Activated naive CD8-positive, alpha-beta T cell treated with anti-CD3 and anti-CD28 coated beads, Interleukin-2, amount 10 ng/mL, durations not matched to agents 7 days and 5 days (primary cell): ENCODE measurements around the gene NDUFAF8. TPM values are rescaled to one million over a fixed set of nuclear protein-coding genes. Genes with fewer than 3 reads are reported as not detected.

ENCODE experiments used
- ATAC-seq: fragments of 150-1000 bp; cut with Tn5 transposase; one replicate; pipeline ENCODE4 v1.10.0; 2021; ENCODE audit warnings: low read depth, moderate library complexity
- POLR2A ChIA-PET: fragments of 350-600 bp; sonication (Branson Sonifier 250); formaldehyde crosslinking; loops from one replicate; lab custom pipeline; 2021; ENCODE audit warnings: antibody characterized with exemption; lab: Charles Lee
- DNase-seq: peaks from one replicate; pipeline ENCODE4 v3.0.0; 2021
- H3K27ac Mint-ChIP-seq: one replicate; pipeline ENCODE4 v1.8.0; 2022; ENCODE audit warnings: mild to moderate bottlenecking, mixed read lengths
- H3K27me3 Mint-ChIP-seq: one replicate; pipeline ENCODE4 v1.8.0; 2022; ENCODE audit warnings: mild to moderate bottlenecking, moderate library complexity, mixed read lengths
- H3K36me3 Mint-ChIP-seq: one replicate; pipeline ENCODE4 v1.8.0; 2021; ENCODE audit warnings: mild to moderate bottlenecking, mixed read lengths
- H3K4me1 Mint-ChIP-seq: one replicate; pipeline ENCODE4 v1.8.0; 2021; ENCODE audit warnings: mixed read lengths
- H3K4me3 Mint-ChIP-seq: one replicate; pipeline ENCODE4 v1.8.0; 2022; ENCODE audit warnings: mild to moderate bottlenecking, moderate library complexity, mixed read lengths
- H3K9me3 Mint-ChIP-seq: one replicate; pipeline ENCODE4 v1.8.0; 2021; ENCODE audit warnings: mixed read lengths
- total RNA-seq, 2 experiments: library from RNA; stranded (reverse); gene quantifications; one replicate each; pipeline ENCODE4 v1.2.3, GENCODE V29; 2021

NDUFAF8 gene
- total RNA-seq, 2 experiments from 2014 or later, result 33.0 to 44.6 TPM

GRCh38 chr17:81274471-81274855 lies 35.3 kb downstream of the NDUFAF8 start:
- POLR2A ChIA-PET, result no interaction called here
- DNase-seq, result no peak
- H3K36me3 Mint-ChIP-seq, result peaks cover 12% of the 10 kb centered on the region
- H3K9me3 Mint-ChIP-seq, result no peaks in the 10 kb centered on the region
- no peak overlapping the region for H3K4me3 Mint-ChIP-seq
- H3K27me3 Mint-ChIP-seq, result no peaks in the 10 kb centered on the region
- no peak for ATAC-seq
- H3K27ac Mint-ChIP-seq, result no peak overlapping the region
- peaks cover 5% of the 10 kb centered on the region for H3K4me1 Mint-ChIP-seq

GRCh38 chr17:81276781-81277180 lies 37.7 kb downstream of the NDUFAF8 start:
- POLR2A ChIA-PET, result no interaction called here
- H3K27ac Mint-ChIP-seq, result no peak overlapping the region

GRCh38 chr17:81277421-81277820 lies 38.3 kb downstream of the NDUFAF8 start:
- POLR2A ChIA-PET, result no interaction called here
- Mint-ChIP-seq H3K4me1 (peaks cover 5% of the 10 kb centered on the region), H3K27me3 (no peaks in the 10 kb centered on the region), H3K9me3 (no peaks in the 10 kb centered on the region), H3K36me3 (peaks cover 15% of the 10 kb centered on the region), H3K27ac (no peak overlapping the region), H3K4me3 (no peak overlapping the region)
- ATAC-seq (no peak), DNase-seq (no peak)

More at GRCh38 chr17:81276781-81277180, 37.7 kb downstream of the NDUFAF8 start:
- no peak for ATAC-seq
- no peaks in the 10 kb centered on the region for H3K27me3 Mint-ChIP-seq
- H3K4me1 Mint-ChIP-seq, result peaks cover 5% of the 10 kb centered on the region
- no peaks in the 10 kb centered on the region for H3K9me3 Mint-ChIP-seq
- DNase-seq, result no peak
- no peak overlapping the region for H3K4me3 Mint-ChIP-seq
- peaks cover 15% of the 10 kb centered on the region for H3K36me3 Mint-ChIP-seq

GRCh38 chr17:81277946-81278693 lies 39.0 kb downstream of the NDUFAF8 start:
- POLR2A ChIA-PET, result no interaction called here
- H3K27me3 Mint-ChIP-seq, result no peaks in the 10 kb centered on the region
- DNase-seq (no peak), ATAC-seq (no peak)
- no peaks in the 10 kb centered on the region for H3K4me1 Mint-ChIP-seq
- no peaks in the 10 kb centered on the region for H3K9me3 Mint-ChIP-seq
- no peak overlapping the region for H3K27ac Mint-ChIP-seq
- H3K36me3 Mint-ChIP-seq, result peaks cover 11% of the 10 kb centered on the region
- no peak overlapping the region for H3K4me3 Mint-ChIP-seq

GRCh38 chr17:81278831-81279230 lies 39.7 kb downstream of the NDUFAF8 start:
- Mint-ChIP-seq H3K4me1 (no peaks in the 10 kb centered on the region), H3K27ac (no peak overlapping the region), H3K36me3 (peaks cover 9% of the 10 kb centered on the region), H3K4me3 (no peak overlapping the region), H3K27me3 (no peaks in the 10 kb centered on the region), H3K9me3 (no peaks in the 10 kb centered on the region)
- no peak for ATAC-seq
- no peak for DNase-seq
- POLR2A ChIA-PET, result no interaction called here

- H3K27ac Mint-ChIP-seq, result no peak overlapping the region
- no peaks in the 10 kb centered on the region for H3K9me3 Mint-ChIP-seq
- DNase-seq (no peak), ATAC-seq (no peak)
- POLR2A ChIA-PET, result no interaction called here
- no peak overlapping the region for H3K4me3 Mint-ChIP-seq
- H3K27me3 Mint-ChIP-seq, result no peaks in the 10 kb centered on the region
- H3K36me3 Mint-ChIP-seq, result peaks cover 10% of the 10 kb centered on the region
- H3K4me1 Mint-ChIP-seq, result peaks cover 3% of the 10 kb centered on the region
Observed at GRCh38 chr17:81279278-81280275, 40.5 kb downstream of the NDUFAF8 start.

GRCh38 chr17:81280571-81280970 lies 41.5 kb downstream of the NDUFAF8 start:
- DNase-seq, result no peak
- H3K27ac Mint-ChIP-seq, result no peak overlapping the region
- H3K4me1 Mint-ChIP-seq, result peaks cover 9% of the 10 kb centered on the region
- no peaks in the 10 kb centered on the region for H3K27me3 Mint-ChIP-seq
- peaks cover 10% of the 10 kb centered on the region for H3K36me3 Mint-ChIP-seq
- H3K9me3 Mint-ChIP-seq, result no peaks in the 10 kb centered on the region
- POLR2A ChIA-PET, result no interaction called here
- H3K4me3 Mint-ChIP-seq, result no peak overlapping the region
- ATAC-seq, result no peak

GRCh38 chr17:81282141-81282540 lies 43.0 kb downstream of the NDUFAF8 start:
- no peaks in the 10 kb centered on the region for H3K9me3 Mint-ChIP-seq
- H3K36me3 Mint-ChIP-seq, result peaks cover 7% of the 10 kb centered on the region

GRCh38 chr17:81282876-81283275 lies 43.8 kb downstream of the NDUFAF8 start:
- Mint-ChIP-seq H3K4me3 (no peak overlapping the region), H3K27me3 (no peaks in the 10 kb centered on the region), H3K27ac (no peak overlapping the region), H3K36me3 (peaks cover 7% of the 10 kb centered on the region), H3K9me3 (no peaks in the 10 kb centered on the region), H3K4me1 (peaks cover 22% of the 10 kb centered on the region)
- ATAC-seq (no peak), DNase-seq (no peak)
- POLR2A ChIA-PET, result no interaction called here

More at GRCh38 chr17:81282141-81282540, 43.0 kb downstream of the NDUFAF8 start:
- POLR2A ChIA-PET, result no interaction called here
- Mint-ChIP-seq H3K27ac (no peak overlapping the region), H3K4me3 (no peak overlapping the region), H3K4me1 (peaks cover 18% of the 10 kb centered on the region), H3K27me3 (no peaks in the 10 kb centered on the region)
- DNase-seq (no peak), ATAC-seq (no peak)

GRCh38 chr17:81285179-81285878 lies 46.2 kb downstream of the NDUFAF8 start:
- ATAC-seq, result peak; percentile 85
- POLR2A ChIA-PET, result interaction anchor here (1.1 to 3.2 kb wide), 2 partner anchors 10 to 196 kb away, joined by 3 to 13 read pairs; partner anchors contain the start of gene SLC38A10
- Mint-ChIP-seq H3K4me1 (peaks cover 22% of the 10 kb centered on the region), H3K36me3 (peaks cover 6% of the 10 kb centered on the region), H3K27ac (peak overlapping the region; percentile 72), H3K27me3 (no peaks in the 10 kb centered on the region), H3K9me3 (no peaks in the 10 kb centered on the region), H3K4me3 (peak overlapping the region; percentile 83)
- peak; percentile 67 for DNase-seq

GRCh38 chr17:81285894-81286293 lies 46.8 kb downstream of the NDUFAF8 start:
- Mint-ChIP-seq H3K27ac (peak overlapping the region; percentile 72), H3K9me3 (no peaks in the 10 kb centered on the region), H3K27me3 (no peaks in the 10 kb centered on the region), H3K36me3 (peaks cover 4% of the 10 kb centered on the region), H3K4me1 (peaks cover 22% of the 10 kb centered on the region), H3K4me3 (peak overlapping the region; percentile 83)
- no peak for DNase-seq
- POLR2A ChIA-PET, result interaction anchor here (3.2 kb wide), 1 partner anchor 10 kb away, joined by 13 read pairs; the partner anchor contains the start of gene SLC38A10
- no peak for ATAC-seq

GRCh38 chr17:81286491-81287145 lies 47.5 kb downstream of the NDUFAF8 start:
- POLR2A ChIA-PET, result interaction anchor here (3.2 kb wide), 1 partner anchor 9 kb away, joined by 13 read pairs; the partner anchor contains the start of gene SLC38A10
- H3K4me1 Mint-ChIP-seq, result peaks cover 27% of the 10 kb centered on the region
- H3K27ac Mint-ChIP-seq, result peak overlapping the region; percentile 68
- H3K4me3 Mint-ChIP-seq, result peak overlapping the region; percentile 83
- H3K36me3 Mint-ChIP-seq, result peaks cover 5% of the 10 kb centered on the region
- no peaks in the 10 kb centered on the region for H3K9me3 Mint-ChIP-seq
- DNase-seq (no peak), ATAC-seq (no peak)
- no peaks in the 10 kb centered on the region for H3K27me3 Mint-ChIP-seq
